Amygdala (tissue), 56 donors: ENCODE results near the gene MDP1.
A peak's percentile ranks its signal among the peaks of the same experiment; 100 is the strongest.

Source experiments
- DNase-seq, 56 donors: peaks; one replicate each; lab custom pipeline; 2025; lab: John Stamatoyannopoulos, UW

The MDP1 gene

GRCh38 chr14:24185026-24185425 lies 30.8 kb downstream of the MDP1 start:
- no peak for DNase-seq

GRCh38 chr14:24184104-24184970 lies 31.5 kb downstream of the MDP1 start:
- DNase-seq = no peak

GRCh38 chr14:24183014-24183481 lies 32.8 kb downstream of the MDP1 start:
- DNase-seq = no peak

GRCh38 chr14:24182110-24182882 lies 33.6 kb downstream of the MDP1 start:
- DNase-seq = no peak

- no peak for DNase-seq
These were observed 34.3 kb downstream of the MDP1 start for GRCh38 chr14:24181371-24182077.

GRCh38 chr14:24179961-24180796 lies 35.7 kb downstream of the MDP1 start:
- DNase-seq = peak in 23 of 56 donors; percentile 10 to 54 (median 28)

- no peak for DNase-seq
These were observed 36.4 kb downstream of the MDP1 start for GRCh38 chr14:24179294-24179960.

- no peak for DNase-seq
These were observed 37.3 kb downstream of the MDP1 start for GRCh38 chr14:24178399-24179178.

- no peak for DNase-seq
These were observed 38.0 kb downstream of the MDP1 start for GRCh38 chr14:24177891-24178290.

GRCh38 chr14:24177041-24177825 lies 38.6 kb downstream of the MDP1 start:
- DNase-seq = no peak

GRCh38 chr14:24176599-24176998 lies 39.3 kb downstream of the MDP1 start:
- DNase-seq = no peak

GRCh38 chr14:24172871-24173281 lies 43.0 kb downstream of the MDP1 start:
- DNase-seq = peak in 5 of 56 donors; percentile 3 to 43 (median 19)

GRCh38 chr14:24172261-24172860 lies 43.5 kb downstream of the MDP1 start:
- DNase-seq = peak in 8 of 56 donors; percentile 16 to 48 (median 29)

- peak; percentile 26 to 96 (median 90) for DNase-seq
These were observed 44.2 kb downstream of the MDP1 start, which contains the start of gene REC8 for GRCh38 chr14:24171422-24172260. Gene REC8, plus strand, starts transcription at chr14:24172080. Its CDS starts 473 bp downstream, at chr14:24172553.

- no peak for DNase-seq
These were observed 48.3 kb downstream of the MDP1 start for GRCh38 chr14:24167469-24168114.

- no peak for DNase-seq
These were observed 50.1 kb downstream of the MDP1 start for GRCh38 chr14:24165785-24166184.
